Tibial nerve (tissue), 4 donors: ENCODE measurements around the gene HTRA1. TPM values are rescaled to one million over a fixed set of nuclear protein-coding genes. Genes with fewer than 3 reads are reported as not detected.

ENCODE experiments used
- DNase-seq, 2 donors: peaks; one replicate each; pipeline ENCODE4 v3.0.0-alpha.2; 2019; ENCODE audit warnings: low spot score in 2 of 2
- H3K27ac ChIP-seq, 4 donors: fragments of 200-600 bp; sonication (generic) in 3 of 4; one replicate each; pipeline ENCODE4 v1.5.1; 2017 to 2019; ENCODE audit warnings: mild to moderate bottlenecking in 1 of 4
- H3K27me3 ChIP-seq, 2 donors: fragments of 200-600 bp; sonication (generic) in 1 of 2; one replicate each; pipeline versions ENCODE4 v1.5.1 to v1.6.0; 2017 to 2019
- H3K36me3 ChIP-seq, 3 donors: fragments of 200-600 bp; sonication (generic); one replicate each; pipeline ENCODE4 v1.5.1; 2018 to 2019
- H3K4me1 ChIP-seq, 4 donors: fragments of 200-600 bp; sonication (generic) in 3 of 4; one replicate each; pipeline ENCODE4 v1.5.1; 2017 to 2019
- H3K4me3 ChIP-seq, 4 donors: fragments of 200-600 bp; sonication (generic) in 3 of 4; one replicate each; pipeline ENCODE4 v1.5.1; 2017 to 2019; ENCODE audit warnings: mild to moderate bottlenecking in 1 of 4, moderate library complexity in 1 of 4
- H3K9me3 ChIP-seq, 4 donors: fragments of 200-600 bp; sonication (generic) in 3 of 4; one replicate each; pipeline ENCODE4 v1.5.1; 2017 to 2019
- EP300 ChIP-seq, 2 donors: sonication (generic); formaldehyde crosslinking; IDR thresholded peaks; one replicate each; pipeline ENCODE4 v1.6.1; 2017; ENCODE audit warnings: antibody characterized with exemption in 2 of 2, mild to moderate bottlenecking in 1 of 2
- POLR2A ChIP-seq, 2 donors: fragments of 450-650 bp; IDR thresholded peaks; one replicate each; pipeline ENCODE4 v1.6.1; 2017; ENCODE audit warnings: antibody characterized with exemption in 2 of 2, mild to moderate bottlenecking in 2 of 2, moderate library complexity in 2 of 2
- WGBS, 2 donors: methylation state at CpG; one replicate each; pipeline ENCODE4 v1.1.5; 2018; 5-methylcytosine and 5-hydroxymethylcytosine counted together
- total RNA-seq, 4 donors: library from RNA; depleted of rRNA; stranded (reverse); fragments of >200 nt; gene quantifications; one replicate each; pipeline ENCODE4 v1.1.0, GENCODE V29; 2016
- TF ChIP-seq, protein P1 (sequence below), 5 experiments: fragments of 200-600 bp in 3 of 5; fragments of 450-650 bp in 2 of 5; sonication (generic) in 3 of 5; IDR thresholded peaks; one replicate each; pipeline ENCODE4 v1.5.1; 2016 to 2019; ENCODE audit warnings: antibody characterized with exemption in 5 of 5, mild to moderate bottlenecking in 3 of 5, moderate library complexity in 2 of 5

HTRA1 gene
- total RNA-seq, 4 donors from 2014 or later, result 128 to 183 (median 173) TPM

GRCh38 chr10:122546242-122546641 is 84.9 kb downstream of the HTRA1 start:
- no peaks in the 10 kb centered on the region for H3K36me3 ChIP-seq
- H3K27ac ChIP-seq, result no peak overlapping the region
- H3K4me1 ChIP-seq, result no peaks in the 10 kb centered on the region
- H3K9me3 ChIP-seq, result no peaks in the 10 kb centered on the region
- TF ChIP-seq POLR2A (IDR thresholded peaks at IDR 0.05) (no peak), EP300 (IDR thresholded peaks at IDR 0.05) (no peak)
- TF ChIP-seq, protein P1, sequence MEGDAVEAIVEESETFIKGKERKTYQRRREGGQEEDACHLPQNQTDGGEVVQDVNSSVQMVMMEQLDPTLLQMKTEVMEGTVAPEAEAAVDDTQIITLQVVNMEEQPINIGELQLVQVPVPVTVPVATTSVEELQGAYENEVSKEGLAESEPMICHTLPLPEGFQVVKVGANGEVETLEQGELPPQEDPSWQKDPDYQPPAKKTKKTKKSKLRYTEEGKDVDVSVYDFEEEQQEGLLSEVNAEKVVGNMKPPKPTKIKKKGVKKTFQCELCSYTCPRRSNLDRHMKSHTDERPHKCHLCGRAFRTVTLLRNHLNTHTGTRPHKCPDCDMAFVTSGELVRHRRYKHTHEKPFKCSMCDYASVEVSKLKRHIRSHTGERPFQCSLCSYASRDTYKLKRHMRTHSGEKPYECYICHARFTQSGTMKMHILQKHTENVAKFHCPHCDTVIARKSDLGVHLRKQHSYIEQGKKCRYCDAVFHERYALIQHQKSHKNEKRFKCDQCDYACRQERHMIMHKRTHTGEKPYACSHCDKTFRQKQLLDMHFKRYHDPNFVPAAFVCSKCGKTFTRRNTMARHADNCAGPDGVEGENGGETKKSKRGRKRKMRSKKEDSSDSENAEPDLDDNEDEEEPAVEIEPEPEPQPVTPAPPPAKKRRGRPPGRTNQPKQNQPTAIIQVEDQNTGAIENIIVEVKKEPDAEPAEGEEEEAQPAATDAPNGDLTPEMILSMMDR (IDR thresholded peaks at IDR 0.05), result no peak
- no peak overlapping the region for H3K4me3 ChIP-seq
- no peak for DNase-seq
- 88 to 95% methylated on average over 8 of the region's 8 CpGs for WGBS, 2 donors
- H3K27me3 ChIP-seq, result no peaks in the 10 kb centered on the region

- Histone ChIP-seq H3K9me3 (no peaks in the 10 kb centered on the region), H3K27me3 (no peaks in the 10 kb centered on the region), H3K36me3 (no peaks in the 10 kb centered on the region), H3K27ac (no peak overlapping the region), H3K4me1 (no peaks in the 10 kb centered on the region), H3K4me3 (no peak overlapping the region)
- TF ChIP-seq, protein P1 (IDR thresholded peaks at IDR 0.05), result no peak
- TF ChIP-seq EP300 (IDR thresholded peaks at IDR 0.05) (no peak), POLR2A (IDR thresholded peaks at IDR 0.05) (no peak)
- no peak for DNase-seq
- 89 to 92% methylated on average over 11 of the region's 11 CpGs for WGBS, 2 donors
Measured at GRCh38 chr10:122548407-122549085, 87.2 kb downstream of the HTRA1 start.

DNA sequence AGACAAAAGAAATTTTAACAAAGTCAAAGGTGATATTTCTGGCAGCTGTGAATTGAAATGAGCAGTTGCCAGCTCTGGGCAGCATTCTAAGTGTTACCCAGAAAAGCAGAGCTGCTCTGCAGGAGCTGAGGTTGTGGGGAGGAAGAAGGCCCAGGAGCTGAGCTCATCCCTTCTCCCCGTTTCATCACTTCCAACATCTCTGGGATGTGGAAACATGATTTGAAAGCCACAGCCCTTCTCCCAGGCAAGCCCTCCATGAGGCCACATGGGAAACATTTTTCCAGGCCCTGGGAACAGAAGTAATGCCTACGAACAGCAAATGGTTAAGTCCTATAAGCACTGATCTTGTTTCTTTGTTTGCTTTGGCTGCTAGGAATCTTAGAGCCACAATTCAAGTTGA is 88.3 kb downstream of the HTRA1 start:
- no peaks in the 10 kb centered on the region for H3K27me3 ChIP-seq
- DNase-seq, result no peak
- WGBS, 2 donors, result 83 to 89% methylated on average over 2 of the region's 2 CpGs
- H3K27ac ChIP-seq, result no peak overlapping the region
- no peak overlapping the region for H3K4me3 ChIP-seq
- H3K4me1 ChIP-seq, result no peaks in the 10 kb centered on the region
- H3K36me3 ChIP-seq, result no peaks in the 10 kb centered on the region
- TF ChIP-seq EP300 (IDR thresholded peaks at IDR 0.05) (no peak), POLR2A (IDR thresholded peaks at IDR 0.05) (no peak)
- TF ChIP-seq, protein P1 (IDR thresholded peaks at IDR 0.05), result no peak
- H3K9me3 ChIP-seq, result no peaks in the 10 kb centered on the region

- H3K27me3 ChIP-seq, result no peaks in the 10 kb centered on the region
- no peaks in the 10 kb centered on the region for H3K36me3 ChIP-seq
- TF ChIP-seq, protein P1 (IDR thresholded peaks at IDR 0.05), result no peak
- TF ChIP-seq EP300 (IDR thresholded peaks at IDR 0.05), result no peak
- no peak overlapping the region for H3K4me3 ChIP-seq
- no peaks in the 10 kb centered on the region for H3K4me1 ChIP-seq
- no peaks in the 10 kb centered on the region for H3K9me3 ChIP-seq
- WGBS, 2 donors, result 98% methylated on average over 9 of the region's 9 CpGs
- DNase-seq, result no peak
- no peak overlapping the region for H3K27ac ChIP-seq
Measured at GRCh38 chr10:122550427-122550826, 89.1 kb downstream of the HTRA1 start.

- peaks cover 0 to 3% of the 10 kb centered on the region in 2 donors for H3K27me3 ChIP-seq
- no peak for TF ChIP-seq EP300 (IDR thresholded peaks at IDR 0.05)
- TF ChIP-seq, protein P1 (IDR thresholded peaks at IDR 0.05), result no peak
- TF ChIP-seq POLR2A (IDR thresholded peaks at IDR 0.05), result no peak
- no peak for DNase-seq
- H3K27ac ChIP-seq, result no peak overlapping the region
- no peaks in the 10 kb centered on the region for H3K4me1 ChIP-seq
- H3K9me3 ChIP-seq, result no peaks in the 10 kb centered on the region
- WGBS, 2 donors, result 35 to 46% methylated on average over 2 to 3 of the region's 3 CpGs
- no peak overlapping the region for H3K4me3 ChIP-seq
- H3K36me3 ChIP-seq, result no peaks in the 10 kb centered on the region
Measured at GRCh38 chr10:122550983-122551382, 89.6 kb downstream of the HTRA1 start.
